Erythroblast (primary cell): Measurements from ENCODE around the gene RBM20.
"Not testable (repeated sequence)": the region's sequence is repeated elsewhere in the genome, so short reads cannot be mapped to it uniquely, and the experiment has no call there.

Source experiments
- DNase-seq, 2 experiments: peaks; one replicate each; lab custom pipeline; 2025; lab: John Stamatoyannopoulos, UW
- GATA1 ChIP-seq: IDR thresholded peaks from 2 replicates; pipeline ENCODE4 v1.6.1; 2011; ENCODE audit warnings: low read depth, mild to moderate bottlenecking, control low read depth, low read length, moderate library complexity
- POLR2A ChIP-seq: IDR thresholded peaks from 2 replicates; pipeline ENCODE4 v1.6.1; 2011; ENCODE audit warnings: mild to moderate bottlenecking, low read length

The RBM20 gene

GRCh38 chr10:110634527-110635209 lies 9.5 kb upstream of the RBM20 start:
- TF ChIP-seq GATA1 (no peak), POLR2A (no peak)
- no peak for DNase-seq

GRCh38 chr10:110636572-110636931 lies 7.6 kb upstream of the RBM20 start:
- no peak for DNase-seq
- TF ChIP-seq POLR2A, result no peak
- no peak for TF ChIP-seq GATA1

GRCh38 chr10:110636932-110637557 lies 7.1 kb upstream of the RBM20 start:
- no peak for DNase-seq

GRCh38 chr10:110637558-110638053 lies 6.5 kb upstream of the RBM20 start:
- DNase-seq, result no peak
- TF ChIP-seq POLR2A (no peak), GATA1 (no peak)

More at GRCh38 chr10:110636932-110637557, 7.1 kb upstream of the RBM20 start:
- TF ChIP-seq POLR2A (no peak), GATA1 (no peak)

- no peak for DNase-seq
- TF ChIP-seq GATA1 (no peak), POLR2A (no peak)
Measured at GRCh38 chr10:110638319-110638718, 5.8 kb upstream of the RBM20 start.

- not testable (repeated sequence) for DNase-seq
Measured at GRCh38 chr10:110639046-110639445, 5.1 kb upstream of the RBM20 start.

- DNase-seq, result not testable (repeated sequence)
Measured at GRCh38 chr10:110639858-110640257, 4.3 kb upstream of the RBM20 start.

- TF ChIP-seq GATA1, result no peak
- TF ChIP-seq POLR2A, result no peak
- DNase-seq, result no peak
Measured at GRCh38 chr10:110641256-110641655, 2.9 kb upstream of the RBM20 start.

- no peak for DNase-seq
- TF ChIP-seq POLR2A, result no peak
- no peak for TF ChIP-seq GATA1
Measured at GRCh38 chr10:110642204-110643034, 1.7 kb upstream of the RBM20 start.

GRCh38 chr10:110643035-110643652 lies 992 bp upstream of the RBM20 start:
- DNase-seq, result no peak

GRCh38 chr10:110644598-110645462 lies 694 bp downstream of the RBM20 start:
- TF ChIP-seq GATA1, result no peak
- no peak for TF ChIP-seq POLR2A
- no peak for DNase-seq

More at GRCh38 chr10:110643035-110643652, 992 bp upstream of the RBM20 start:
- no peak for TF ChIP-seq GATA1
- no peak for TF ChIP-seq POLR2A

- DNase-seq, result no peak
- no peak for TF ChIP-seq POLR2A
- TF ChIP-seq GATA1, result no peak
Measured at GRCh38 chr10:110646417-110647135, 2.4 kb downstream of the RBM20 start.
